Left ventricle myocardium inferior (tissue), 1 donor: ENCODE data around the gene OPCML. TPM values are rescaled to one million over a fixed set of nuclear protein-coding genes. Genes with fewer than 3 reads are reported as not detected.

Experiments used
- DNase-seq: peaks from one replicate; pipeline ENCODE4 v3.0.0-alpha.2; 2020
- H3K27ac ChIP-seq: fragments of 200-600 bp; replicated peaks from 2 replicates; pipeline ENCODE4 v1.8.0; 2021
- H3K27me3 ChIP-seq: fragments of 200-600 bp; 2 replicates; pipeline ENCODE4 v1.8.0; 2021; ENCODE audit warnings: low read depth
- H3K36me3 ChIP-seq: fragments of 200-600 bp; 2 replicates; pipeline ENCODE4 v1.8.0; 2021
- H3K4me1 ChIP-seq: fragments of 200-600 bp; 2 replicates; pipeline ENCODE4 v1.8.0; 2021
- H3K4me3 ChIP-seq: fragments of 200-600 bp; 2 replicates; pipeline ENCODE4 v1.8.0; 2021; ENCODE audit warnings: mild to moderate bottlenecking, moderate library complexity
- H3K9me3 ChIP-seq: fragments of 200-600 bp; replicated peaks from 2 replicates; pipeline ENCODE4 v1.8.0; 2021
- CTCF ChIP-seq: fragments of 200-600 bp; IDR thresholded peaks from 2 replicates; pipeline ENCODE4 v1.8.0; 2021; ENCODE audit warnings: antibody characterized with exemption, mild to moderate bottlenecking, borderline replicate concordance
- intact Hi-C: fragments of 100-400 bp; cut with micrococcal nuclease; formaldehyde crosslinking; loops from one replicate; pipeline ENCODE4 v1.11.0; 2022
- total RNA-seq: library from RNA; stranded (reverse); fragmentation: NEBNext Ultra II Directional; extraction: Animal tissue kit (Norgen Biotek cat#: 25700); gene quantifications from one replicate; pipeline ENCODE4 v1.2.1, GENCODE V29; 2021
- donor health status: DM: no; HTN: yes; CAD: no; lungs with severe emphysema.

Gene OPCML
- total RNA-seq, 1 donor from 2014 or later, result 0.63 TPM

- TF ChIP-seq CTCF, result no peak
- Histone ChIP-seq H3K4me1 (no peaks in the 10 kb centered on the region), H3K4me3 (no peak overlapping the region), H3K27me3 (peaks cover 55% of the 10 kb centered on the region), H3K36me3 (no peaks in the 10 kb centered on the region), H3K27ac (no peak overlapping the region), H3K9me3 (no peaks in the 10 kb centered on the region)
- intact Hi-C loops, result no loop called here
- DNase-seq, result no peak
These were observed 503.2 kb downstream of the OPCML start for GRCh38 chr11:133029107-133029506.

GRCh38 chr11:133026952-133027351, 505.3 kb downstream of the OPCML start:
- intact Hi-C loops, result no loop called here
- no peak for DNase-seq
- Histone ChIP-seq H3K27me3 (peaks cover 73% of the 10 kb centered on the region), H3K4me3 (no peak overlapping the region), H3K27ac (no peak overlapping the region), H3K4me1 (no peaks in the 10 kb centered on the region), H3K9me3 (no peaks in the 10 kb centered on the region), H3K36me3 (no peaks in the 10 kb centered on the region)
- TF ChIP-seq CTCF, result no peak

- TF ChIP-seq CTCF, result no peak
- no peak overlapping the region for H3K4me3 ChIP-seq
- H3K36me3 ChIP-seq, result no peaks in the 10 kb centered on the region
- H3K27ac ChIP-seq, result no peak overlapping the region
- H3K4me1 ChIP-seq, result no peaks in the 10 kb centered on the region
- peaks cover 76% of the 10 kb centered on the region for H3K27me3 ChIP-seq
- intact Hi-C loops, result no loop called here
- DNase-seq, result no peak
- H3K9me3 ChIP-seq, result no peaks in the 10 kb centered on the region
These were observed 508.0 kb downstream of the OPCML start for GRCh38 chr11:133024301-133024700.

GRCh38 chr11:133023232-133023631, 509.1 kb downstream of the OPCML start:
- no peaks in the 10 kb centered on the region for H3K36me3 ChIP-seq
- H3K4me1 ChIP-seq, result no peaks in the 10 kb centered on the region
- H3K27ac ChIP-seq, result no peak overlapping the region
- intact Hi-C loops, result no loop called here
- H3K4me3 ChIP-seq, result no peak overlapping the region
- no peaks in the 10 kb centered on the region for H3K9me3 ChIP-seq
- peaks cover 87% of the 10 kb centered on the region for H3K27me3 ChIP-seq
- DNase-seq, result no peak
- no peak for TF ChIP-seq CTCF

- Histone ChIP-seq H3K36me3 (no peaks in the 10 kb centered on the region), H3K4me1 (no peaks in the 10 kb centered on the region), H3K9me3 (no peaks in the 10 kb centered on the region), H3K27me3 (peaks cover 85% of the 10 kb centered on the region), H3K4me3 (no peak overlapping the region), H3K27ac (no peak overlapping the region)
- no peak for DNase-seq
- intact Hi-C loops, result no loop called here
- no peak for TF ChIP-seq CTCF
These were observed 510.7 kb downstream of the OPCML start for GRCh38 chr11:133021553-133021952.

GRCh38 chr11:133020372-133020714, 512.0 kb downstream of the OPCML start:
- intact Hi-C loops, result no loop called here

More at GRCh38 chr11:133020372-133020714, 512.0 kb downstream of the OPCML start:
- Histone ChIP-seq H3K27ac (no peak overlapping the region), H3K4me3 (no peak overlapping the region), H3K27me3 (peaks cover 72% of the 10 kb centered on the region), H3K36me3 (no peaks in the 10 kb centered on the region), H3K9me3 (no peaks in the 10 kb centered on the region), H3K4me1 (no peaks in the 10 kb centered on the region)
- no peak for TF ChIP-seq CTCF
- no peak for DNase-seq
